VCaP (cell line): Measurements from ENCODE around the gene KRT12.
"Not testable (repeated sequence)": the region's sequence is repeated elsewhere in the genome, so short reads cannot be mapped to it uniquely, and the experiment has no call there.

Experiments used
- H3K27ac ChIP-seq: fragments of 450-650 bp; 2 replicates; pipeline ENCODE4 v1.5.1; 2017
- CTCF ChIP-seq: fragments of 450-650 bp; conservative IDR thresholded peaks from 2 replicates; pipeline ENCODE4 v1.5.1; 2017; ENCODE audit warnings: mild to moderate bottlenecking, moderate library complexity

Gene KRT12

GRCh38 chr17:40820228-40820838, 46.7 kb downstream of the KRT12 start:
- no peak overlapping the region for H3K27ac ChIP-seq

GRCh38 chr17:40819528-40820125, 47.4 kb downstream of the KRT12 start:
- no peak for TF ChIP-seq CTCF
- H3K27ac ChIP-seq, result peak overlapping the region; percentile 79

More at GRCh38 chr17:40820228-40820838, 46.7 kb downstream of the KRT12 start:
- TF ChIP-seq CTCF, result no peak

DNA sequence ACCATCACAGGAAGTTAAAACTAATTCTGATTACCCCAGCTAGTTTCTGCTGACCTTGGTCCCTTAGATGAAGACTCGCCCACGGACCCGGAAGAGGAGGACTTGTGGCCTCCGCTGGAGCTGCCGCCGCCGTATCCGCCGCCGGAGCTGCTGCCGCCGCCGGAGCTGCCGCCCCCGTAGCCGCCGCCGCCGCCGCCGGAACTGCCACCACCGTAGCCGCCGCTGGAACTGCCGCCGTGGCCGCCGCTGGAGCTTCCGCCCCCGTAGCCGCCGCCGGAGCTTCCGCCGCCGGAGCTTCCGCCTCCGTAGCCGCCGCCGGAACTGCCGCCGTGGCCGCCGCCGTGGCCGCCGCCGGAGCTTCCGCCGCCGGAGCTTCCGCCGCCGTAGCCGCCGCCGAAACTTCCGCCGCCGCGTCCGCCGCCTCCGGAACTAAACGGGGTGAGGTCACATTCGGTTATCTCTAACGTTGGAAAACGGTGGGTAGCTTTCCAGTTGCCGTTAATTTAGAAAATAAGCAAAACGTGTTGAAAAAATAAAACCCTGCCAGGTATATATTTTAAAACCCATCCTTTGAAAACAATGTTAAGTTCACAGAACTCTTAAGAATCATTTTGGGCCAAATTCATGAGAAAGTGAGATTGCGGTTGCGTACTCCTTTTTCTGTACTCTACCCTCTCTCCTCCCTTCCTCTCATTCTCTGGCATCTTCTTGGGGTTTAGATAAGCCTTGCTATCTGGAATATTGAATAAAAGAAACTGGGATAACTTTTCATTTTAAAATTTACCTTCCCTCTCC, 48.1 kb downstream of the KRT12 start:
- no peak for TF ChIP-seq CTCF
- H3K27ac ChIP-seq, result peak overlapping the region; percentile 79

DNA sequence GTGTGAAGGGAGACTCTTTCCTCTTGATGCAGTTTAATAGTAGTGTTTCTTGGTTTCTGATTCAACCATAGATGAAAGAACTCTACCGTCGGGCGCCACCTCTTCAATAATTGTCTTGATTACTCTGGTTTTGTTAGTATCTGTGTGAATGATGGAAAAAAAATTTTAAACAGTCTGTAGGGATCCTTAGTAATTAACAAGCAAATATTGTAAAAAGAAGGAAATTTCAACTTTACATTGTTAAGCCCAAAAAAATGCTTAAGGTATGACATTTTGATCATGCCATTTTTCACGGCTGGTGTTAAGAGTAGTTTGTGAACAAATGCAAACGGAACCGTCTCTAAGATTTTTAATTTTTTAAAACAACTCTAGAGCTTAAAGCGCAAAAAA, 48.7 kb downstream of the KRT12 start:
- peak overlapping the region; percentile 79 for H3K27ac ChIP-seq
- no peak for TF ChIP-seq CTCF

DNA sequence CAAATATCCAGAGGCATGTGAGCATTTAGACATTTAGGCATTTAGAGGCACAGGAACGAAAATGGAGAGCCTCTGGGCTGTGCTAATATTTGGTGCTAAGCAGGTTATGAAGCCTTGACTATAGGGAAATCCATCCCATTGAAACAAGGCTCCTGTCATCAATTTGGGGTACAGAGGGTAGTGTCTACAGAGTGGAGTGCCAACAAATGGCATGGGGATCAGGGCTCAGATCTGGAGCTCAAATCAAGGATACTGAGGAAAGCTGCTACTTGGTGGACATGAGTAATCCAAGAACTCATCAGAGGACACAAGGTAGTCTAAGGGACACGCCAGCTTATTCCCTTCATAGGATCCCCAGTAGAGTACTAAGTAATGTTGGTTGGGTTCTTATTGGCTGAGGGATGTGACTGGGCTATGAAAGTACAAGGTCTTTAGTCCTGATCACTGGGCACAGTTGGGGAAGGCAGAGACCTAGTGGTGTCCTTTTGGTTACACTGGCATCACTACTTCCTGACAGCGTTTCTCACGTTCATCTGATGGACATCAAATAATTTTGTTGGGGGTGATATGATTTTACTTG, 49.8 kb downstream of the KRT12 start:
- H3K27ac ChIP-seq, result no peak overlapping the region
- no peak for TF ChIP-seq CTCF

DNA sequence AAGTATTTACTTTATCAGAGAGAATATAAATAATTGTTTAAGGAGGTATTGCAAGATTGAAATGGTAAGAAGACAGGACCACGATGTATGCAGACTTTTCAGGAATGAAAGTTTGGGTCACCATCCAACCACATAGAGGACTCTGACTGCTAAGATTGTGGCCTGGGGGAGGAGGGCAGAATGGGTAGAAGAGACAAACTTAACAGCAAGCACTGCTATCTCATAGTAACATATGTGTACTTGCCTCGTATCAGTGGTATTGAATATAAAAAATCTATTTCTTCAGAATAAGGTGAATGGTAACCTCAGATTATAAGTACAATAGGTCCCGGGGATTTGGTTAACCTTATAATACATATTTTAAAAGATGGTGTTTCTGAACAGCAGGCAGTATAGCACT, 50.5 kb downstream of the KRT12 start:
- no peak for TF ChIP-seq CTCF
- no peak overlapping the region for H3K27ac ChIP-seq

- H3K27ac ChIP-seq, result no peak overlapping the region
These were observed 51.6 kb downstream of the KRT12 start for GRCh38 chr17:40815381-40815780.

DNA sequence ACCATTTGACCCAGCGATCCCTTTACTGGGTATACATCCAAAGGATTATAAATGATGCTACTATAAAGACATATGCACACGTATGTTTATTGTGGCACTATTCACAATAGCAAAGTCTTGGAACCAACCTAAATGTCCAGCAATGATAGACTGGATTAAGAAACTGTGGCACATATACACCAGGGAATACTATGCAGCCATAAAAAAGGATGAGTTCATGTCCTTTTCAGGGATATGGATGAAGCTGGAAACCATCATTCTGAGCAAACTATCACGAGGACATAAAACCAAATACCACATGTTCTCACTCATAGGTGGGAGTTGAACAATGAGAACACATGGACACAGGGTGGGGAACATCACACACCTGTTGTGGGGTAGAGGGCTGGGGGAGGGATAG, 52.4 kb downstream of the KRT12 start:
- not testable (repeated sequence) for H3K27ac ChIP-seq

More at GRCh38 chr17:40815381-40815780, 51.6 kb downstream of the KRT12 start:
- TF ChIP-seq CTCF, result no peak
